GM21515 (cell line): Measurements from ENCODE around the gene IL11RA.

Experiments used
- ATAC-seq: cut with Tn5 transposase; IDR thresholded peaks from one replicate; pipeline ENCODE4 v1.9.1; 2021; ENCODE audit not compliant: unreplicated experiment

Gene IL11RA

DNA sequence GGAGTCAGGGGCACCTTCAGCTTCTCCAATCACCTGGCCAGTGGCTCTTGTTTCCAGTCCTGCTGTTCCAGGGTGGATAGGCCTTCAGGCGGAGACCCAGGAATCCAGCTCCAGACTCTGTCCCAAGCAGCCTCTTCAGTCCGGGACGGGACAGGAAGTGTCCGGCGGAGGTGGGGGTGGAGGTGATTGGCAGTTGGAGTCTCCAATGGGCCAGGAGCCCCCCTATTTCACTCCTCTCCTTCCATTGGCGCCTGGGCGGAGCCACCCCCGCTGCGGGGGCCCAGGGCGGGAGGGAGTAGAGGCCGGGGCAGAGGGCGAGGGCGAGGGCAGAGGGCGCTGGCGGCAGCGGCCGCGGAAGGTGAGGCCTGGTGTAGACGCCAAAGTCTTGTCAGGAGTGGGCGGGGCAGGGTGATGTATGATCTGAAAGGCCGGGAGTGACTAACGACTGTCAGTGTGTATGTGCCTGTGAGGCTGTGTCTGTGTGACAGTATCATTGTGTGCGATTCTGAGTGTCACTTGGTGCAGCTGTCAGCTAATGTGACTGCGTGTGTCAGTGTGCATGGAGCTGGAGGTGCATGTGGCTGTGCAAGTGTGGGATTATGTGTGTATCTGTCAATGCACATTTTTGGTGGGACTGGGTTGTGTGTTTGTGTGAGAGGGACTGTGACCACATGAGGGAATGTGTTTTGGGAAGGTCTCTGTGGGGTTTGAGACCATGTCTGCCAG lies at the start of gene IL11RA:
Gene IL11RA (plus strand): TSS at position 310 of the 726 bp plus-strand sequence. CDS start 3,033 bp downstream, outside the sequence.
- ATAC-seq, result no peak

DNA sequence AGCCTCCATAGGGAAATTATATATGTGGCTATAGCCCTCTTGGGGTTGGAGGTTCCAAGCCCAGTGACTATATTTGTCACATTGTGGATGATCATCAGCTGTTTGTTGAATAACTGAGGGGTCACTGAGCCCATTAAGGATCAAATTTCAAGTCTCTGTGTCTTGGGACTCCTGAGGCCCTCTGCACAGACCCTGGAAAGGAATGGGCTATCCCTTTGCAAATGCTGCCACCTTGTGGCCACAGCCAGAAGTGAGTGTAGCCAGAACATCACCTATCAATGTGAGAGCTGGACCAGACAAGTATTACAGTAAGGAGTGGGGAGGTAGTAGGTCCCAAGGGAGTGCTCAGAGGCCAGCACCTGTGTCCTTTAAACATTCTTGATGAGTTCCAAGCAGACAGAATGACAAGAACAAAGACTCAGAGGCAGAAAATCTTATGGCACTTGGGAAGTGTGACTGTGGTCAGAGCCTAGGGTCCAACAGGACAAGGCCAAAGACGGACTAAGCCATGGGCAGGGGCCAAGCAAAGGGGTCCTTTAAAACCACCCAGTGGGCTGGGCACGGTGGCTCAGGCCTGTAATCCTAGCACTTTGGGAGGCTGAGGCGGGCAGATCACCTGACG lies 48.3 kb upstream of the IL11RA start:
- peak; percentile 78 for ATAC-seq

DNA sequence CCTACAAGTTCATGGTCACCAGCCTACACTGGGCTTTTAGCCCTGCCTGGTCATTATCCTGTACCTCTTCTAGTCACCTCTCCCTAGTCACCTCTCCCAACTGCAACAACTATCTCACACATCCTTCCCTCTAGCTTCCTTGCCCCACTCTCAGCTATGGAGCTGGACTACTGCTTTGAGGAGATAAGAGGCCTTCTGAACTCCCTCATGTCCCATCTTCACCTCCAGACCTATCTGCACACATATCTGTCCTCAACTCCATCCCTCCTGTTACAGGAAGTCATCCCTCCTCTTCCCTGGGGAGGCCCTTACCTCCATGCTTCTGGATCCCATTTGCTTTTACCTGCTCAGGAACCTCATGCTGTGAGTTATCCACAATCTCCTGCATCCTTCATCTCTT lies 45.8 kb upstream of the IL11RA start:
- ATAC-seq, result no peak

DNA sequence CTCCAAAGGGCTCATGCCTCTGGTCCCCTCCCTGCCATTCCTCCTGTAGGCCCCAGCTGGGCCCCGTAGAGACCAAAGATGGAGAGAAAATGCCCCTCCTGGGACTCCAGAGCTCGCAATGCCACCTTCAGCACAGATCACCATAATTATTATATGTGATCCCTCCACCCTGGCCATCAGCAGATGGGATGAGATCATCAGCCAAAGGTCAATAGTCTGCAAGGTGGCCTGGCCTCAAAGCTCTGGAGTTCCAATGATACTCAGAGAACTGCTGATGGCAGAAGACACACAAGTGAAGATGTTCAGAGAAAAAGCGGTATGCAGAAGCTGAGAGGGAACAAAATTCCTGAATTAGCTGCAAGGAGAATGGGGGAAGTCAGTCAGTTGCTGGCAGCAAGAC lies 45.1 kb upstream of the IL11RA start:
- ATAC-seq, result no peak

DNA sequence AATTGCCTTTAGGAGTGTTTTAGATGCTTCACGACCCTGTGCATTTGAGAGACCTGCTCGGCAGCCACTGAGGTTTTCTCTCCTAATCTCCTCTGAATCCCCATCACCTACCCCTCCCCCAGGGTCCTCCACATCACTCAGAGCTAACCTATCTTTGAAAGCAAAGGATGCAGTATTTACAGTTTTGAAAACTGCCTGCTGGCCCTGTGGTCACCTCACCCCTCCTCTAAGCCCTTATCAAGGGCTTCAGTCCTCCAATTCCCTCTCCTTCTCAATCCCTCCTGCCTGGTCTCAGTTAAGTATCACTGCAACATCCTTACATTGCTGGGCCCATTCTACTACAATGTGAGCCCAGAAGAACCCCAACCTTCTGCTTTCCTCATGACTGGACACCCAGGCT lies 44.7 kb upstream of the IL11RA start:
- ATAC-seq, result no peak

DNA sequence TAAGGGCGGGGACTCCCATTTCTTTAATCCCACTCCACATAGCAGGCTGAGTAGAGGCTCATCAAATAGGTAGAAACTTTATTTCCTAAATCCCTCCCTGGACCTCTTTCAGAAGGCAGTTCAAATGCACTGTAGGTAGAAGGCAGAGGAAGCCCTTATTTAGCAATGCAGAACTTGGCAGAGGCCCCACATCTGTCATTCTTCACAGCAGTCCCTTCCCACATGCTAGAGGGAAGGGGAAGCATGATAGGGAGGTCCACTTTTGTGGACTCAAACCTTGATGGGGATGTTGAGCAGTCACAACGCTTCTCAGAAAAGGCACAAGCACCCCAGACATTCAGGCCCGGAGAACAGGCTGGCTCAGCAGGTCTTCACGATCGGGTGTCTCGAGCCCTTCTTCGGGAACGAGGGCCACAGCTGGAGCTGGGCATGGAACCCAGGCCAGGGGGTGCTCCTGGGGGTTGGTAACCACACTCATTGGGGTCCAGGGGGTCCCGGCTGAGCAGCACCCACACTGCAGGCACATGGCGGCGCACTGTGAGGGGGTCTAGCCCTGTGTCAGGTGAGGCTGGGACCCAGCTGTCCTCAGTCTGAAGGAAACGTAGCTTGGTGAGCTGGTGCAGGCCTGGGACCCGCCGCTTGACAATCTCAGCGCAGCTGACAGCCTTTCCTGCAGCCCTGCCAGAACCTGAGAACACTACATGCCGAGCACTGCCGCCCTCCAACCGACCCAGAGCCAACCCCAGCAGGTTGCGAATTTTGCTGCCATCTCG lies 41.4 kb upstream of the IL11RA start:
- ATAC-seq, result no peak

DNA sequence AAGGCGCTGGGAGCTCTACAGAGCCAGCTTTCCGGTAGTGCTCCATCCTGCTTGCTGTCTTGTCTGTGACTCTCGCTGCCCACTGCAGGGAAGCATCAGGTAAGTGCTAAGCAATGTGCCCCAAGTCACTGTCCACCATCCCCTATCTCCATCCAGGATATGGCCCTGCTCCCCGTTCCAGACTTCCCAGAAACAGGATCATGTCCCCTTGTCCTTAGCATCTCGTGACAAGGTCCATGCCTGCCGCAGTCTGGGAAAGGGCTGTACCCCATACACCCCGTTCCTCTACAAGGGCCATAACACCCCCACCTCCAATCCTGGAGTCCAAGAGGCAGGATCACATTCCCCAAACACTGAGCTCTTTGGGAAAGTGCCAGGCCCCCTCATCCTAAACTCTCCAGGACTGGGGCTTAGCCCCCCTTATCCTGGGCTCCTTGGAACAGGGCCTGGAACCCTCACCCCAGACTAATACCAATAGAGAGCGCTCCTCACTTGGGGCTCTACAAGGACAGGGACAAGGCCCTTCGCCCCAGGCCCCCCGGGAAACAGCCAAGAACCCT lies 40.7 kb upstream of the IL11RA start:
- ATAC-seq, result no peak

DNA sequence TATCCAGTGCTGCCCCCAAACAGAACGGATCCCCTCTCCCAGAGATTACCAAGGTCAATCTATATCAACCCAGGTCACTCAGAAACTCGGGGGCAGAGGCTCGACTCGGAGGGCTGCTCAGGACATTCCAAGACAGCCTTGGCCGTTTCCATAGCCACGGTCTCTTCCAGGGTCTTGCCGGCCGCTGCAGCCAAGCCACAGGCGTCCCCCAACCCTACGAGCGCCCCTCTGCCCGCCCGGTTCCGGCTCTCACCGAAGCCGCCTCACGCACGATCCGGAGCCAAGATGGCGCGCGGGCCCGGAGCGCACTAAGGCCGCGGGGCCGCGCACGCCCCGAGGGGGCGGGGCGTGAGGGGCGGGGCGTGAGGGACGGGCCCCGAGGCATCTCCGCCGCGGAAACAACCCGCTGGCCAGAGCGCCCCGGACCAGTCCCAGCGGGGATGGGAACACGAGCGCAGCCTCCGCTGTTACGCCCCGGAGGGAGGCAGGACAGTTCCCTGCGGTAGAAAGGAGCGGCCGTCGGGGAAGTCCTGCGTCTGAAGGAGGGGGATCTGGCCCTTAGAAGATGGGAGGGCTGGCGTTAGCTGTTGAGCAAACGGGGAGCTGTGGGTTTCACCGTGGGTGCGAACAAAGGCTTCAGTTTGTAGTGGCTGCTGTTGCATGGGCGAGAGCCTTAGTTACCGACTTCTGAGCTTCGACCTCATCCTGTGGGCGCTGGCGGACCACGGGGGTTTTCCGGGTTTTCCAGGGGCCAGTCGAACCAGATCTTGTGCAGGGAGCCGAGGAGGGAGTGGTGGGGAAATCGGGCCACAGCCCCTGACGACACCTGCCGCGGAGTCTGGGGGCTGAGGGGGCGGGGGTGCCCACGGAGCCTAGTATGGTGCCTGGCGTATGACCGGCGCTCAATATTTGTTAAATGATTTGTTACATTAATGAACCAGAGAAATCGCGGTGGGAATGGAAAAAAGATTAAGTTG lies 39.9 kb upstream of the IL11RA start, which contains the start of gene RPP25L:
Gene RPP25L (minus strand): TSS at position 287 of the 977 bp plus-strand sequence. CDS start 801 bp downstream, outside the sequence.
- peak; percentile 85 for ATAC-seq

DNA sequence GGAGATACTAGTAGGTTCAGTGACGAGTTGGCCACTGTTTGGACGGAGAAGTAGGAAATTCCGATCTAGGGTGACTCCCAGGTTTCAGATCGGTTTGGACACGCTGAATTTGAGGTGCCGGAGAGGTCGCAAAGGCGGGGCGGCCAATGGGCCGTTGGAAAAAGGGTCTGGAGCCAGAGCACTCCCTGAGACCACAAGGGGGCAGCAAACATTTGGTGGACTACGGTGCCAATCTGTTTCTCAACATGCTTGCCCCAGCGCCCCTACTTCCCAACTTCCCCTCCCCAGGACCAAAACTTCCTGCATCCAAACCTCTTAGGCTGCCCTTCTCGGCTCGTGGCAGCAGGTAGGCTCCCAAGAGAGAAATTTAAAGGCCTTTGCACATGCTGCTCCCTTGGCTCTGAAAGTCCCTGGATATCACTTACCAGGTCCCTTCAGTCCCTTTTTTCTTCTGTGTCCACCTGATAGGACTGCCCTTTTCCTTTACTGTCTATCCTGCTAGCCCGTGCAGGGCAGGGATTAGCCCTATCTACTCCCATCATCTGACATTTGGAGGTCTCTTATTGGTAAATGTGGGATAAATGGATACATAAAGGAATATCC lies 39.1 kb upstream of the IL11RA start:
- ATAC-seq, result no peak

DNA sequence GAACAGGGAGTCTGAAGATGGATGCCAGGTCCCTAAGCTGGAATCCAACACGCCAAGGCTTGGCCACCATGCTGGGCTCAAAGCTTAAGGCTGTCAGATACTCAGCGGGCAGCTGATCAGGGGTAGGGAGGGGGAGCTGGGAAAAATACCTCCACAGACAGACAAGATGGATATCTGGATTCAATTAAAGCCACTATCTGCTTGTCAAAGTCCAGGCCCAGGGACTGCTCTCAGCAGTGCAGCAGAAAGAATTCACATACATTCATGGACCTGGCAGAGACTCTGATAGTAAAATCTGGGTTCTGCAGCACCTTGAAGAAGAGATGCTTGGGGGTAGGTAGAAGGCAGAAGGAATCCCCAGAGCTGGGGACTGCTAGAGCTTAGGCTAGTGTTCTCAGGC lies 36.9 kb upstream of the IL11RA start:
- no peak for ATAC-seq

DNA sequence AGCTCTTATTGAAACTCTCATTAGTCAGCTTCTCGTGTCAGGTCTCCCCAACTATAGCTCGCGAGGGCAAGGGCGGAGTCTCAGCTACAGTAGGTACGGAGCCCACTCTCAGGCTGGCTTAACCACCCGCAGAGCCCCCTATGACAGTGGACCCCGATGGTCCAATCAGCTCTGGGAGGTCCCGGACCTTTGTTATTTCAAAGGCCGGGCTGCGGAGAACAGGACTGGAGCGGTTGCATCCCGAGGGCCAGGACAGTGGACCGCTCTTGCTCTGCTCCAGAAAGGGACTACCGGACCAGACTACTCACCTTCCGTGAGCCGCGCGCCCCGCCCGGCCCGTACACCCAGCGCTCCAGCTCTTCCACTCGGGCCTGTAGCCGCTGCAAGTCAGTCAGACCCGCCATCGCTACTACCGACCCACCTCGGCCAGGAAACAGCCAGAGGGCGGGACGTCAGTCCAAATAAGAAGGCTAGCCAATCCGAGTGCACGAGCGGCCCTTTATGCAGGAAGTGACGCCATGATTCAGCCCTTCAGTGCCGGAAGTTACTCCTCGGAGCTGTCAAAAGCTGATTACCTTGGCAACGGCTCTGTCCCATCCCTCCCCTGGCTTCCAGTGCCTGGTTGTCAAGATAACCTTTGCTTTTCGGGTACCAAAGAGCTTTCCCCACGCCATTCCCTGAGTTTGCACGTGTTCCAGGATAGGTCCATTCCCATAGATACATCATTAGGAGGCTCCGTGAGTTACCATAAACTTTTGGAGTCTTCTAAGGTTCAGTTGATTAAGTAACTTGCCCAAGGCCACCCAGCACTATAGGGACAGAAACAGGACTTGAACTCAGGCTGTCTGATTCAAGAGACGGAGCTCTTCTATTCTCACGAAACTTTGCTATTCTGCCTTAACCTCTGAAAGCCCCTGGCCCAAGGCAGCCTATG lies 31.7 kb upstream of the IL11RA start, which contains the start of gene DCTN3:
Gene DCTN3 (minus strand): TSS at position 435 of the 934 bp plus-strand sequence. CDS start 31 bp downstream, at position 404.
- ATAC-seq, result peak; percentile 95

DNA sequence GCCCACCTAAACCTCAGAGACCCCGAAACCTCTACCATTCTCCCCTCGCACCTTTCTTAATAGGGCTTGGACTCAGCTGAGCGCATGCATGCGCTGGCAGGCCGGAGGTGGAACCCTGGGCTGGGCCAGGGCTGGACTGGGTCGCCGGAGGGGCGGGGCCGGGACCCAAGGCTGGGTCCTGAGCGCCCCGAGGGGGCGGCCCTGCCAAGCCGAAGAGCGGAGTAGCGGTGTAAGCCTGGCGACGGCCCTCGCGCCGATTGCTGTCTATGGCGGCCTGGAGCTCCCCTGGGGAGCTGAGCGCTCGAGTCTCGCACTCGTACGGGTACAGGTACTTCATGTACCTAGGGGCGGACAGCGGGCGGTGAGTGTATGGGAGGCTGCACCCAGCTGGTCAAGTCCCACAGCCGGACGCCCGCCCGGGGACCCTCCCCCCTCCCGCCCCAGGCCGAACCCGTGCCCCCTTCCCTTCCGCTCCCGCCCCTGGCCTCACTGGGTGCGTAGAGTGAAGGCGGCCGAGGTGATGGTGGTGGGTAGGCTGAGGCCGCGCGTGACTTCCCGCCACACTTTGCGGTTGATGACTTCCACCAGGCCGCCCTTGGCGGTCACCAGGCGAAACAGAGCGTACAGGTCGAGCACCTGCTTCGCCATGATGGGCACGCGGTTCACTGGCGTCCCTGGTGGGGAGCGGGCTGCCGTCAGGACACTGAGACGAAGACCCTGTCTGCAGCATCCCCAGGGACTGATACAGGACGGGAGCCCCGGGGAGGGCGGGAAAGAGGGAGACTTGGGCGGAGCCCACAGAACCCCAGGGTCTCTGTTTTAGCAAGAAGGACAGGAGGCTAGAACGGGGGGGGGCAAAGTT lies 28.4 kb upstream of the IL11RA start:
- no peak for ATAC-seq

DNA sequence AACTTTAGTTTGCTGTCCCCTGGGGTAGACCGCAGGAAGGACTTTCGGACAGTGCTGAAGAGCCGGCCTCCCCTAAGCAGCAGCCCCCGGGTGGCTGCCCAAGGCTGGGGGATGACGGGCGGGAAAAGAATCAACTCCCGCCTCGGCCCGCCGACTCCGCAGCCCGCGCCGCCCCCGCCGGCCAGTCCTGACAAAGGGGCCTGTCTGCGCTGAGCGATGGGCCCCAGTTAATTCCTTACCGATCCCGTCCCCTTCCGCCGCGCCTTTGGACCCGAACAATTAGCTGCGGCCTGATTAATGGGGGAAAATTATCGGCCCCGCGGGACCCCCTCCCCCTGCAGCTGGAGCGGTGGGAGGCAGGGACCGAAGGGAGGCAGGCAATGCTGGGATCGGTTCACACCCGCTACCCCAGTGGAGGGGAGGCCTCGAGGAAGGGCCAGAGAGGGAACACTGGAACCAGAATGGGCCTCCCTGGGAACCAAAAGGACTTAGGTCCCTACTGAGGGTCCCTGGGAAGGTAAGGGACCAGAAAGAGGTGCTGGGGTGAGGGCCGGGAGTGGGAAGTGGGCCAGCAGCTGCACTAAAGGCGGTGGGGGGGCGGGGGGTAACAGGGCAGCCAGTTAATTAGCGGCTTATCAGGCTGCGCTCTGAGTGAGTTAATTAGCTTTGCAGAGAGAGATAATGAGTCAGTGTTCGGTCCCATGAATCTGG lies 27.4 kb upstream of the IL11RA start:
- ATAC-seq, result no peak

DNA sequence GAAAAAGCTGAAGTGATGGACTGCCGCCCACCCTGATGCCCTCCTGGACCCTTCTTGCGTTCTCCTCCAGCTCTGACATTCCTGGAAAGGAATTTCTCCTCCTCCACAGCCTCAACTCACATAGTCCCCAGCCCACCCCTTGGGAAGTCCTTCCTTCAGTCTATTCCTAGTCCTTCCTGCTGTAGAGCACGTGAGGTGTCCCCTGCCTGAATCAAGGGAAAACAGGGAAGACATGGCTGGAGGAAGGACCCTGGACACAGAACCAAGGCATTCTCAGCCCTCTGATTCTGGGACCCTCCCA lies 26.8 kb upstream of the IL11RA start:
- ATAC-seq, result no peak

DNA sequence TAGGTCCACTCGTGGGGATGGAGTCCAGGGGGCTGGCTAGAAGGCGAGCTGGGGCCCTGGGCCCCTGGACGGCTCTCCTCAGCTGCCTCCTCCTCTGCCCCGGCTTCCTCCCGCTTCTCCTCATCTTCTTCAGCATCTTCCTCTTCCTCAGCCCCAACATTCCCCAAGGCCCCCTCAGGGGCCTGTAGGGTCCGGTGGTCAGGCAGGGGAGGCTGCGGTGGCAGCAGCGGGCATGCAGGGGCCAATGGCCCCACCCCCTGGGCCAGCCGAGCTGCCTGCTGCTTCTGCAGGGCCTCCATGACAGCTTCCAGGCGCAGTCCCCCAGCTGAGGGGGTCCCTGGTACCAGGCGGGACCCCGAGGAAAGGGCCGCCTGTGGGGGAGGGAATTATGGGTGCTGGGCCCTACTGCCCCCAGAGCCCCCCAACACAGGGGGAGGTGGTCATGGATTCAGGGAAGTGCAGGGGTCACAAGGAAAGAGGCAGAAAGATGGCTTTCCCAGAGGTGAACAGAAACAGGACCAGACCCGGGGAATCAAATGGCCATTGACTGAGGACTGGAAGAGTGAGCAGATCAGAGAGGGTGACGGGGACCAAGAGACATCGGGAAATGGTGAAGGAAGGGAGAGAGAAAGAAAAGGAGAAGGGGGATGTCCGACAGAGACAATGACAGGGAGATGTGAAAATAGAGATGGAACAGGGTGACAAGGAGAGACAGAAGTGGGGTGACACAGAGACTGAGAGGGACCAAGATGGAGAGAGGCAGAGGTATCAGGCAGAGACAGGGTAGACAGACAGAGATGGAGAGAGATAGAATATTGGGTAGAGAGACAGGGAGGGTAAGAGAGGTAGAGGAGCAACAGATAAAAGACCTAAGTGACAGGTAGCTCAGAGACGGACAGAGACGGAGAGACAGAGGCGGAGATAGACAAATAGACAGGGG lies 24.0 kb upstream of the IL11RA start:
- no peak for ATAC-seq
